A549 (cell line): ENCODE results near the gene DHDDS. TPM values are rescaled to one million over a fixed set of nuclear protein-coding genes. Genes with fewer than 3 reads are reported as not detected.

Experiments used
- ATAC-seq, 2 experiments: fragments of 200-7000 bp in 1 of 2; fragments of >200 bp in 1 of 2; cut with Nextera tagmentation in 1 of 2; cut with Tn5 transposase in 1 of 2; 3 replicates each; pipeline versions ENCODE4 v1.8.0 to v1.9.1; 2018 to 2020; ENCODE audit warnings: mild to moderate bottlenecking in 1 of 2, moderate library complexity in 1 of 2
- CTCF ChIA-PET: fragments of 300-600 bp; sonication (Branson Sonifier 250); formaldehyde crosslinking; extraction: SDS; loops from one replicate; lab custom pipeline; 2021; ENCODE audit warnings: antibody characterized with exemption, inconsistent platforms; lab: Yijun Ruan, JAX
- POLR2A ChIA-PET: fragments of 350-600 bp; formaldehyde crosslinking; extraction: SDS; loops from one replicate; lab custom pipeline; 2021; ENCODE audit warnings: antibody characterized with exemption, inconsistent platforms; lab: Yijun Ruan, JAX
- DNase-seq, 2 experiments: peaks; one replicate each; pipeline versions ENCODE4 v3.0.0 to v3.0.0-alpha.2; 2011 to 2016; ENCODE audit warnings: low read depth in 1 of 2, low spot score in 1 of 2
- FAIRE-seq: peaks from 2 replicates; lab custom pipeline; 2011; peaks lifted over from hg19 to GRCh38; lab: Jason Lieb, UNC
- H3K27ac ChIP-seq, 2 experiments: fragments of >200 bp; sonication (Bioruptor Twin); formaldehyde crosslinking; 3 replicates each; pipeline ENCODE4 v1.5.1; 2016 to 2017
- H3K4me1 ChIP-seq: fragments of >200 bp; sonication (Bioruptor Twin); formaldehyde crosslinking; 3 replicates; pipeline ENCODE4 v1.6.1; 2016
- H3K4me2 ChIP-seq: fragments of >200 bp; sonication (Bioruptor Twin); formaldehyde crosslinking; 3 replicates; pipeline ENCODE4 v1.6.1; 2016
- H3K4me3 ChIP-seq: fragments of >200 bp; sonication (Bioruptor Twin); formaldehyde crosslinking; 3 replicates; pipeline ENCODE4 v1.5.1; 2016
- H3K9me3 ChIP-seq: fragments of >200 bp; sonication (Bioruptor Twin); formaldehyde crosslinking; 3 replicates; pipeline ENCODE4 v1.6.1; 2016
- CBX2 ChIP-seq: fragments of 200-600 bp; sonication (generic); IDR thresholded peaks from 2 replicates; pipeline ENCODE4 v1.6.1; 2016; ENCODE audit warnings: low read depth, mild to moderate bottlenecking, borderline replicate concordance
- CBX8 ChIP-seq: fragments of 200-600 bp; sonication (generic); IDR thresholded peaks from 2 replicates; pipeline ENCODE4 v1.6.1; 2016
- EHF ChIP-seq: fragments of 250-450 bp; sonication (Bioruptor Pico); IDR thresholded peaks from 2 replicates; pipeline ENCODE4 v1.5.0; 2020; ENCODE audit warnings: mild to moderate bottlenecking
- HEYL ChIP-seq: fragments of 250-450 bp; sonication (Bioruptor Pico); IDR thresholded peaks from 2 replicates; pipeline ENCODE4 v1.8.0; 2021; ENCODE audit warnings: mild to moderate bottlenecking, moderate library complexity
- HOXA7 ChIP-seq: fragments of 250-450 bp; sonication (Bioruptor Pico); IDR thresholded peaks from 2 replicates; pipeline ENCODE4 v1.5.0; 2020; ENCODE audit warnings: mild to moderate bottlenecking, moderate library complexity
- HOXB5 ChIP-seq: fragments of 250-450 bp; sonication (Bioruptor Pico); IDR thresholded peaks from 2 replicates; pipeline ENCODE4 v1.5.0; 2020; ENCODE audit warnings: mild to moderate bottlenecking, moderate library complexity
- MYC ChIP-seq: IDR thresholded peaks from 2 replicates; pipeline ENCODE4 v1.6.1; 2012; ENCODE audit warnings: mild to moderate bottlenecking, inconsistent platforms, low read length, improper control_type of control experiment, borderline replicate concordance
- NFE2L2 ChIP-seq: fragments of 150-350 bp; conservative IDR thresholded peaks from 2 replicates; pipeline ENCODE4 v1.6.1; 2014; ENCODE audit warnings: low read length
- NR3C1 ChIP-seq: fragments of >200 bp; sonication (Bioruptor Twin); formaldehyde crosslinking; IDR thresholded peaks from 3 replicates; pipeline ENCODE4 v1.6.1; 2017
- PHF8 ChIP-seq: fragments of 200-600 bp; sonication (generic); IDR thresholded peaks from 2 replicates; pipeline ENCODE4 v1.6.1; 2016; ENCODE audit warnings: low read depth, mild to moderate bottlenecking, antibody characterized with exemption, moderate library complexity, borderline replicate concordance
- POLR2A ChIP-seq: IDR thresholded peaks from 2 replicates; pipeline ENCODE4 v1.6.1; 2012; ENCODE audit warnings: mild to moderate bottlenecking, low read length
- RARB ChIP-seq: fragments of 250-450 bp; sonication (Bioruptor Pico); IDR thresholded peaks from 2 replicates; pipeline ENCODE4 v1.8.0; 2021; ENCODE audit warnings: mild to moderate bottlenecking, moderate library complexity
- SMC3 ChIP-seq: fragments of >200 bp; sonication (Bioruptor Twin); formaldehyde crosslinking; IDR thresholded peaks from 3 replicates; pipeline ENCODE4 v1.6.1; 2018; ENCODE audit warnings: inconsistent platforms
- ZC3H11A ChIP-seq: fragments of 450-650 bp; IDR thresholded peaks from 2 replicates; pipeline ENCODE4 v1.6.1; 2014; ENCODE audit warnings: antibody characterized with exemption, mild to moderate bottlenecking
- WGBS: methylation state at CpG from one replicate; pipeline ENCODE4 v1.1.6; 2017; ENCODE audit errors: missing lambda C conversion rate; 5-methylcytosine and 5-hydroxymethylcytosine counted together
- polyA plus RNA-seq, 4 experiments: library from polyadenylated mRNA; depleted of rRNA in 3 of 4; stranded (reverse); fragments of >200 nt; fragmentation: RNase III in 1 of 4; extraction: RNeasy Plus Mini Kit Qiagen cat#74134 plus additional on column Dnase treatment in 1 of 4; gene quantifications; 2 replicates in 3 of 4; 3 replicates in 1 of 4; pipeline ENCODE4 v1.2.3, GENCODE V29; 2011 to 2017
- TF ChIP-seq, protein P1 (sequence below): IDR thresholded peaks from 2 replicates; pipeline ENCODE4 v1.6.1; 2012; ENCODE audit warnings: low read depth, borderline replicate concordance
- TF ChIP-seq, protein P2 (sequence below): IDR thresholded peaks from 2 replicates; pipeline ENCODE4 v1.6.1; 2012
- TF ChIP-seq, protein P3 (sequence below): fragments of >200 bp; sonication (Bioruptor Twin); formaldehyde crosslinking; IDR thresholded peaks from 3 replicates; pipeline ENCODE4 v1.6.1; 2016
- TF ChIP-seq, protein P4 (sequence below): fragments of 250-450 bp; sonication (Bioruptor Pico); IDR thresholded peaks from 2 replicates; pipeline ENCODE4 v1.5.0; 2020; ENCODE audit warnings: low read depth, mild to moderate bottlenecking, moderate library complexity
- TF ChIP-seq, protein P5 (sequence below): fragments of >200 bp; sonication (Bioruptor Twin); formaldehyde crosslinking; IDR thresholded peaks from 2 replicates; pipeline ENCODE4 v1.6.1; 2016

Gene DHDDS
- polyA plus RNA-seq, 2 of the 4 experiments (the other 2 are of a cell fraction) = 26.0 to 27.3 TPM

DNA sequence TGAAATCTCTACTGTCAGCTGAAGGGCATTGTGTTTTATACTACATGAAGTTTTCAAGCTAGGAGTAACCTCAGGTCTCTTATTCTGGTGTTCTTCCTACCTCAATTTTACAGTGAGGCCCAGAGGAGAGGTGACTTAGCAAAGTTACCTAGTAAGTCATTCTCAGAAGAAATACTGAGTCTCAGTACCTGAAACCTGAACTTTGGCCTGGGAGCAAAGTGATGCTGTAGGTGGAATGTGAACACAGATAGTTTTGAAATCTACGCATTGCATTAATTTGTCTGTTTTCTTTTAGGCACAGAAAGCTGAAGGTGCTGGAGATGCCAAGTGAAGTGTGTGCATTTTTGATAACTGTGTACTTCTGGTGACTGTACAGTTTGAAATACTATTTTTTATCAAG is 42.7 kb downstream of the DHDDS start:
- 94% methylated on average over 1 of the region's 1 CpG for WGBS
- Histone ChIP-seq H3K9me3 (no peaks in the 10 kb centered on the region), H3K27ac (no peak overlapping the region)
- no peak for ATAC-seq
- CTCF ChIA-PET = no interaction called here
- TF ChIP-seq HEYL (CRISPR knock-in tag) (no peak), PHF8 (no peak), MYC (no peak), HOXB5 (no peak), POLR2A (no peak), ZC3H11A (no peak), HOXA7 (no peak), CBX2 (no peak), RARB (CRISPR knock-in tag) (no peak), NR3C1 (no peak), SMC3 (no peak), EHF (no peak), CBX8 (no peak)
- TF ChIP-seq, protein P1, sequence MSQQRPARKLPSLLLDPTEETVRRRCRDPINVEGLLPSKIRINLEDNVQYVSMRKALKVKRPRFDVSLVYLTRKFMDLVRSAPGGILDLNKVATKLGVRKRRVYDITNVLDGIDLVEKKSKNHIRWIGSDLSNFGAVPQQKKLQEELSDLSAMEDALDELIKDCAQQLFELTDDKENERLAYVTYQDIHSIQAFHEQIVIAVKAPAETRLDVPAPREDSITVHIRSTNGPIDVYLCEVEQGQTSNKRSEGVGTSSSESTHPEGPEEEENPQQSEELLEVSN = no peak
- TF ChIP-seq, protein P2, sequence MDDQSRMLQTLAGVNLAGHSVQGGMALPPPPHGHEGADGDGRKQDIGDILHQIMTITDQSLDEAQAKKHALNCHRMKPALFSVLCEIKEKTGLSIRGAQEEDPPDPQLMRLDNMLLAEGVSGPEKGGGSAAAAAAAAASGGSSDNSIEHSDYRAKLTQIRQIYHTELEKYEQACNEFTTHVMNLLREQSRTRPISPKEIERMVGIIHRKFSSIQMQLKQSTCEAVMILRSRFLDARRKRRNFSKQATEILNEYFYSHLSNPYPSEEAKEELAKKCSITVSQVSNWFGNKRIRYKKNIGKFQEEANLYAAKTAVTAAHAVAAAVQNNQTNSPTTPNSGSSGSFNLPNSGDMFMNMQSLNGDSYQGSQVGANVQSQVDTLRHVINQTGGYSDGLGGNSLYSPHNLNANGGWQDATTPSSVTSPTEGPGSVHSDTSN = no peak
- TF ChIP-seq, protein P3, sequence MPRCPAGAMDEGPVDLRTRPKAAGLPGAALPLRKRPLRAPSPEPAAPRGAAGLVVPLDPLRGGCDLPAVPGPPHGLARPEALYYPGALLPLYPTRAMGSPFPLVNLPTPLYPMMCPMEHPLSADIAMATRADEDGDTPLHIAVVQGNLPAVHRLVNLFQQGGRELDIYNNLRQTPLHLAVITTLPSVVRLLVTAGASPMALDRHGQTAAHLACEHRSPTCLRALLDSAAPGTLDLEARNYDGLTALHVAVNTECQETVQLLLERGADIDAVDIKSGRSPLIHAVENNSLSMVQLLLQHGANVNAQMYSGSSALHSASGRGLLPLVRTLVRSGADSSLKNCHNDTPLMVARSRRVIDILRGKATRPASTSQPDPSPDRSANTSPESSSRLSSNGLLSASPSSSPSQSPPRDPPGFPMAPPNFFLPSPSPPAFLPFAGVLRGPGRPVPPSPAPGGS = no peak
- TF ChIP-seq, protein P4, sequence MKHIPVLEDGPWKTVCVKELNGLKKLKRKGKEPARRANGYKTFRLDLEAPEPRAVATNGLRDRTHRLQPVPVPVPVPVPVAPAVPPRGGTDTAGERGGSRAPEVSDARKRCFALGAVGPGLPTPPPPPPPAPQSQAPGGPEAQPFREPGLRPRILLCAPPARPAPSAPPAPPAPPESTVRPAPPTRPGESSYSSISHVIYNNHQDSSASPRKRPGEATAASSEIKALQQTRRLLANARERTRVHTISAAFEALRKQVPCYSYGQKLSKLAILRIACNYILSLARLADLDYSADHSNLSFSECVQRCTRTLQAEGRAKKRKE (CRISPR knock-in tag) = no peak
- TF ChIP-seq, all 56 proteins: peak for 0
- DNase-seq (no peak), FAIRE-seq (no peak)
- Histone ChIP-seq H3K4me1 (peaks cover 20% of the 10 kb centered on the region; the same call in 2 of the 3 replicates), H3K4me3 (no peak overlapping the region), H3K4me2 (no peak overlapping the region)
- POLR2A ChIA-PET = interaction anchor here (1.2 kb wide), 1 partner anchor 26 kb away, joined by 3 read pairs; no protein-coding TSS in a partner anchor

DNA sequence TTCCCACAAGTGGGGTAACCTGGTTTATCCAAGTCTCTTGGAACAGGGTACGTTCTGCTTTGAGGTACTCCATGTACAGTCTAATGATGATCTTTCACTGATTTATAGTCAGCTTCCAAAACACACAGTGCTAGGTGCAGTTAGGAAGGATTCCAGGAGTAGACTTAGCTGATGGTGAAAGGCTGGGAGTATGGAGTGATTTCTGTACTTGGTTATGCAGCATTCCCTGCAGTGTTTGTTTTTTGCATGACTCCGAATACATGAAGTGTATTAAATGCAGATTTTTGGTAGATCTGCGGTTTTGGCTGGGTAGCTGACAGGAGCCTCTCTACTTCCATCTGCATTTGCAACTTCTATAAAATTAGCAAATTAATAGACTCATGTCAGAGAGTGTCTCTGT is 43.9 kb downstream of the DHDDS start:
- ChIA-PET POLR2A (interaction anchor here (1.2 kb wide), 1 partner anchor 24 kb away, joined by 3 read pairs; no protein-coding TSS in a partner anchor), CTCF (interaction anchor here (2.2 kb wide), 1 partner anchor 24 kb away, joined by 7 read pairs; no protein-coding TSS in a partner anchor)
- WGBS = 100% methylated on average over 3 of the region's 3 CpGs
- no peak overlapping the region for H3K4me2 ChIP-seq
- FAIRE-seq (no peak), DNase-seq (no peak), ATAC-seq (no peak)
- H3K4me3 ChIP-seq = no peak overlapping the region
- H3K27ac ChIP-seq = no peak overlapping the region
- H3K4me1 ChIP-seq = peaks cover 19% of the 10 kb centered on the region; the same call in 2 of the 3 replicates
- no peaks in the 10 kb centered on the region for H3K9me3 ChIP-seq
- TF ChIP-seq CBX2 = no peak

DNA sequence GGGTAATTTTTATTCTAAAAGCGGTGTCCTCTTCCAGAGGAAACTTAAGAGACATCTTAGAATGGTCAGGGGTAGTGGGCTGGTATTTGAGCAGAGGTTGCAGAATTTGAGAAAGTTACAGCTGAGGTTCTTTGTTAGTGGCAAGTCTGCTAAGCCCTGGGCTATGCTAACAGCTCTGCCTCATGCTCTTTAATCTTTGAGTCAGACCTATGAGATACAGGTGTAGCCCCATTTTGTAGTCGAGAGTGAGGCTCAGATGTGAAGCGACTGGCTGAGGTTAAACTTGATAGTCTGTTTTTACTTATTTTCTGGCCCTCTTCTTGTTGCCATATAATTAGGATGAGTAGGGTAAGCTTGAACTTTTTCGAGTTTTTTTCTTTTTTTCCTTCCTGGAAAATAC is 44.8 kb downstream of the DHDDS start:
- Histone ChIP-seq H3K9me3 (no peaks in the 10 kb centered on the region), H3K27ac (no peak overlapping the region), H3K4me1 (peaks cover 13% of the 10 kb centered on the region; the same call in 2 of the 3 replicates), H3K4me3 (no peak overlapping the region), H3K4me2 (no peak overlapping the region)
- FAIRE-seq (no peak), ATAC-seq (no peak), DNase-seq (no peak)
- TF ChIP-seq, protein P1 = no peak
- TF ChIP-seq NFE2L2 (no peak), EHF (no peak), CBX2 (no peak), CBX8 (no peak), SMC3 (no peak)
- TF ChIP-seq, protein P4 (CRISPR knock-in tag) = no peak
- TF ChIP-seq, protein P3 = no peak
- TF ChIP-seq, protein P5, sequence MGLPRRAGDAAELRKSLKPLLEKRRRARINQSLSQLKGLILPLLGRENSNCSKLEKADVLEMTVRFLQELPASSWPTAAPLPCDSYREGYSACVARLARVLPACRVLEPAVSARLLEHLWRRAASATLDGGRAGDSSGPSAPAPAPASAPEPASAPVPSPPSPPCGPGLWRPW = no peak
- WGBS = 84% methylated on average over 4 of the region's 4 CpGs
- CTCF ChIA-PET = interaction anchor here (2.2 kb wide), 1 partner anchor 23 kb away, joined by 7 read pairs; no protein-coding TSS in a partner anchor
- POLR2A ChIA-PET = no interaction called here
